Stimulated activated naive CD4-positive, alpha-beta T cell treated with Interleukin-2 at 50 U/mL for 16 hours (primary cell): ENCODE results near the gene HMOX2.

ENCODE experiments used
- DNase-seq: peaks from one replicate; lab custom pipeline; 2025; lab: John Stamatoyannopoulos, UW

Gene HMOX2

DNA sequence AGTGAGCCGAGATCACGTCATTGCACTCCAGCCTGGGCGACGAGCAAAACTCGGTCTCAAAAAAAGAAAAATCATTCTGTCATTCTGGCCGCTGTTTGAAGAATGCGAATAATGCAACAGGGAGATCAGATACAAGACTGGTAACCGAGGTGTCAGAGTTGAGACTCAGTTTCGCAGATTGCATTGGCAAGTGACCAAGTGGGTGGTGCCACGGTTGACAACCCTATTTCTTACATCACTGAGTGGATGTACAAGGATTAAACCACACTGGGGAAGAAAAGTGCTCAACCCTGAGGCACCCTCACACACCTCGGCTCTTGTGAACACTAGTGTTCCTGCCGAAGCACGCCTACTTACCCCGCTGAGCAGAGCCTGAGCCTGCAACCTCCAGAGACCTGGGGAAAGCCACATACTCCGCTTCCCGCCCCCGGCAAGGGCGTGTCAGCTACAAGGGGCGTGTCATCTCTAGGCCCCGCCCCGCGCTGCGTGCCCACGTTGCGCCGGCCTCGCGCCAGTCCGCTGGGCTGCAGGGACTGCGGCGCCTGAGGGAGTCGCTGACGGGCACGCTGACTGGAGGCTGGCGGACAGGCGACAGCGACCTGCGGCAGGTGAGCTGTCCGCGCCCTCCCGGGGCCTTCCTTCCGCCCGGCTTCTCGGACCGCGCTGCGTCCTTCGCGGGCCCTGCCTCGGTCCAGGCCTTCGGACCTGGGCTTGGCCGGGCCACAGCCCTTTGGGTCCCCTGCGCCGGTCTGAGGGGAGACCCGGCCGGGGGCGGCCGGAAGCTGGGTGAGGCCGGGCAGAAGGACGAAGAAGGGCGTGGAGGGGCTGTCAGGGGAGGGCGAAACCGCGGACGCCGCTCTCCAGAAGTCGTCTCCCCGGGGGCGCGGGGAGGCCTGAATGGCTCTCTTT lies at the start of gene HMOX2:
HMOX2 (plus strand) TSS at position 519 of the 909 bp plus-strand sequence. CDS start 29,127 bp downstream, outside the sequence.
- peak; percentile 88 for DNase-seq

GRCh38 chr16:4426722-4427372 lies 49.4 kb upstream of the HMOX2 start:
- DNase-seq: no peak

GRCh38 chr16:4428500-4428899 lies 47.7 kb upstream of the HMOX2 start:
- no peak for DNase-seq

DNA sequence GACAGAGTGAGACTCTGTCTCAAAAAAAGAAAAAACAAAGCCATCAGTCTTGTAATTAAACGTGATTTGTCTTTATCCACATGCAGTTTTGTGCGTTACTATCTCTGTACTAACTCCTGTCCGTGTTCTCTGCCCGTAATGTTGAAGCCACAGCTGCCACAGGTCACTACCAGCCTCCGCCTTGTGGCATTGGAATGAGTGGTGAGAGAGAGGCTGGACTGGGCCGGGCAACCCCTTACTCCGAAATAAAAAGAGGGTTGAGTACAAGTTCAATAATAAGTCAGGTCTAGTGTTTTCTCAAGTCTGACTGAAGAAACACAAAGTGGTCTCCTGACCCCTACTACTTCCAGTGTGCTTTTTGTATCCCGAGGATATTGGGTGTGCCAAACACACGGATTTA lies 45.2 kb upstream of the HMOX2 start:
- DNase-seq: no peak

DNA sequence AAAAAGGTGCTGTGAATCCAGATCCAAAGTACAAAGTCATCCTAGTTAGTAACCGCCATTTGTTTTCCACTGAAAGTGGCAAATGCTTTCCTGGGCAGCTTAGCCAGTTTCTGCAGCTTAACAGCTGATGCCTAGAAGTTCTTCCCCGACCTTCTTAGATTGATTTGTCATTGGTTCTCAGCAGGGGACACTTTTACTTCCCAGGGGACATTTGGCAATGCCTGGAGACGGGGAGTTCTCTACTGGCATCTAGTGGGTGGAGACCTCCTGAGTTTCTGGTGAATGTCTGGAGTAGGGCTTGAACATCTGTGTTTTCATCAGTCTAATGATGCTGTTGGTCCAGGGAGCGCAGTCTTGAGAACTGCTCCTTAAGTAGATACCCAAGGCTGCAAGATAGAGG lies 43.0 kb upstream of the HMOX2 start:
- DNase-seq: no peak

DNA sequence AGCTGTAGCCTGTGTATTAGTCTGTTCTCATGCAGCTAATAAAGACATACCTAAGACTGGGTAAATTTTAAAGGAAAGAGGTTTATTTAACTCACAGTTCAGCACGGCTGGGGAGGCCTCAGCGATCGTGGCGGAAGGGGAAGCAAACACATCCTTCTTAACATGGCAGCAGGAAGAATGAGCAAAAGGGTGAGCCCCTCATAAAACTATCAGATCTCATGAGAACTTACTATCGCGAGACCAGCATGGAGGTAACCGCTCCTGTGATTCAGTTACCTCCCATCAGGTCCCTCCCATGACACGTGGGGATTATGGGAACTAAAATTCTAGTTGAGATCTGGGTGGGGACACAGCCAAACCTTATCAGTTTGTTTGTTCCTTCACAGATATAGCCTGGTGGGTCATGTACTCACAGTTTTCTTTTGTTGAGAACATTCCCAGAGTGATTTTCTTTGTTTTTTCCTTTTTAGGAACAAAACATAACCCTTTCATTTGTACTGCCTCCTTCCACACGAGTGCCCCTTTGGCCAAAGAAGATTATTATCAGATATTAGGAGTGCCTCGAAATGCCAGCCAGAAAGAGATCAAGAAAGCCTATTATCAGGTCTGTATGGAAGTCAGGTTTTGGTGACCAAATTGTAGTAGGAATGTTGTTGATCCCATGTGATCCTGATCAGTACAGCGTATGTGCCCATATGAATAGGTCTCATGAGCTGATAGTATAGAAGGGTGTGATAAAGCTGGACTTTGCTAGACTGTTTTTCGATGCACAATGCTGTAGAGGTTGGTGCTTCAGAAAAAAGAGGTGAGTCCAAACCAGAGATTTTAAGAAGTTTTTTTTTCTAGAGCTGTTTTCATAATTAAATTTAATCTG lies 42.0 kb upstream of the HMOX2 start:
- no peak for DNase-seq

DNA sequence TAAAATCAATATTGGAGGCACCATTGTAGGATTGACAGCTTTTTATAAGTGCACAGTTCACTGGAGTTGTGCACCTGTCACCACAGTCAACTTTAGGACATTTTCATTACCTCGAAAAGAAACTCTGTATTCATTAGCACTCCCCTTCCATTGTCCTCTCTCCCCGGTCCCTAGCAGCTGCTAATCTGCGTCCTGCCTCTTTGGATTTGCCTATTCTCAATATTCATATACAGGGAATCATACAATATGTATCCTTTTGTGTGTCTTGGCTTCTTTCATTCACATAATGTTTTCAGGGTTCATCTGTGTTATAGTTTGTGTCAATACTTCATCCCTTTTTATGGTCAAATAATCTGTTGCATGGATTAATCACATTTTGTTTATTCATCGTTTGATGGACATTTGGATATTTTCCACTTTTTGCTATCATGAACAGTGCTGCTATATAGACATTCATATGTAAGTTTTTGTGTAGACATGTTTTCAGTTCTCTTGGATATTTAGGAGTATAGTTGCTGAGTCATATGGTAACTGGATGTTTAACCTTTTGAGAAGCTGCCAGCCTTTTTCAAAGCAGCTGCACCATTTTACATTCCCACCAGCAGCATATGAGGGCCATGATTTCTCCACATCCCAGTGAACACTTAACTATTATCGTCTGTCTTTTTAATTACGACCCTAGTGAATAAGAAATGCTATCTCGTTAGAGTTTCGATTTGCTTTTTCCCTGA lies 40.7 kb upstream of the HMOX2 start:
- DNase-seq: no peak

GRCh38 chr16:4437366-4437765 lies 38.8 kb upstream of the HMOX2 start:
- no peak for DNase-seq

DNA sequence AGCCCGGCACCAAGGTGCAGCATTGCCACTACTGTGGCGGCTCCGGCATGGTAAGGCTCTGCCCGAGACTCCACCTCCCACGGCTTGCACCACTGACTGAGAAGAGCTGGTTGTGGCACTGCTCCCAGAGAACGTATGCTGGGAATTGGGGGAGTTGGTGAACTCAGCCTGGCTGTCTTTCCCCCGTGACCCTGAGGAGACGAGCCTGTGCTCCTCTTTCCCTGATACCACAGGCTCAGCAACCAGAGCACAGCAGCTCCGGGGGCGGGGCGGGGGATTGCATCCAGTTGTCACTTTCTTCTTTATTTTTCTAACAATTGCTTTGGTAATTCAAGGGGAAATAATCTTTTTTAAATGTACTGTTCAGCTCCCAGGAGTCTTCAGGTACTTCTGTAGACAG lies 33.8 kb upstream of the HMOX2 start:
- no peak for DNase-seq

GRCh38 chr16:4443271-4443670 lies 32.9 kb upstream of the HMOX2 start:
- DNase-seq: no peak

DNA sequence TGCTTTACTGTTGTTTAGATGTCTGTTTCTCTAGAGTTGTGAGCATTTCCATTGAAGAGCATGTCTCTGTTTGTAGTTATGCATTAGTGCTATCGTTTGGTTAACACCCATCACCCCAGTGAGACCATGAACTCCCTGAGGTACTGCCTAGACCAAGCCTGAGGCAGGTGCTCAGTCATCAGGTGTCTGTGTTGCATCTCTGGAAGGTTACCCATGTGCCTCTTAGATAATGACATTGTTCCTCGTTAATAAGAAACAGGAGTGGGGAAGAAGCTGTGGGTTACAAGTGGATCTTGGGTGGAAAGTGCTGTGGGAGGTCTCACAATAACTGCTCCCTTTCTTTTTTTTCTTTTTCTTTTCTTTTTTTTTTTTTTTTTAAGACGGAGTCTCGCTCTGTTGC lies 32.2 kb upstream of the HMOX2 start:
- DNase-seq: no peak

- no peak for DNase-seq
Observed at GRCh38 chr16:4450430-4450829, 25.8 kb upstream of the HMOX2 start.

DNA sequence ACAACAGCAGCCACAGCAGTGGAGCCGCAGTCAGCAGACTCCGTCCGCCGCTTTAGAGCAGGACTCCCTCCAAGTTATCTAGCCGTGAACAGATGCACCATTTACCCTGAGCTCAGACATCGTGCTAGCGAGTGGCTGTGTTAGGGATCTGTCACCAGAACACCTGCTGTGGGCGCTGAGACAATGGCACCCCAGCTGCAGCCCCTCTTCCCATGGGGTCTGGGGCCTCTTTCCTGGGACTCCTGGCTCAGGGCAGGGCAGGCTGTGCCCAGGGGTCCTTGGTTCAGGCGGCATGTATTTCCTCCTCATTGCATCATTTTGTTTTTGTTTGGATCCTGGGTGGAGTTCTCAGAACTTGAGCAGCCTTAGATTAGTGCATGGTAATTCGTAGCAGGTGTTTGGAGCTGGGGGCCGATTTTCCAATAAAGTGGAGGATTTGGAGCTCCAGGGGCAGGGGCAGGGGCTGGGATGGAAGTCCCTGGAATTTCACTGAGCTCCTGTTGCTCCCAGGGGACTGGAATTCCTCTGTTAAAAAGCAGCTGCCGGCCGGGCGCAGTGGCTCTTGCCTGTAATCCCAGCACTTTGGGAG lies 25.2 kb upstream of the HMOX2 start:
- DNase-seq: no peak

- no peak for DNase-seq
Observed at GRCh38 chr16:4452674-4453073, 23.5 kb upstream of the HMOX2 start.

- DNase-seq: no peak
Observed at GRCh38 chr16:4454623-4455022, 21.6 kb upstream of the HMOX2 start.

DNA sequence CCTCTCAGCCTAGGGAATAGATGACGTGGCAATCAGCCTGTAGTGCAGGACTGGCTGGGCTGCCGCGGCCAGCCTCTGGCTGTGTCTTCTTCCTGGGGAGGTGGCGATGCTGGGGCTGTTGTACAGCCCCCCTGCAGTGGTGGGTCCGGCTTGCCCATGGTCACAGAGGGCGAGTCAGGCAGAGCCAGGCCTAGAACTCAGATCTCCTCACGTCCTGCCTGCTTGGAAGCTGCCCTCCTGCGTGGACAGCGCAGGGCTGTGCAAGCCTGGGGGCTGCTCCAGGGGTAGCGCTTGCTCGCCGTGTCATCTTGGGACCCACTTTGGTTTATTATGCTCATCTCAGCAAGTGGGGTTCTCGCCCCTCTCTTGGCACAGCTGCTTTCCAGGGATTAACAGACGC lies 21.1 kb upstream of the HMOX2 start:
- no peak for DNase-seq

- no peak for DNase-seq
Observed at GRCh38 chr16:4455951-4456350, 20.2 kb upstream of the HMOX2 start.

GRCh38 chr16:4460936-4461249 lies 15.3 kb upstream of the HMOX2 start:
- no peak for DNase-seq

DNA sequence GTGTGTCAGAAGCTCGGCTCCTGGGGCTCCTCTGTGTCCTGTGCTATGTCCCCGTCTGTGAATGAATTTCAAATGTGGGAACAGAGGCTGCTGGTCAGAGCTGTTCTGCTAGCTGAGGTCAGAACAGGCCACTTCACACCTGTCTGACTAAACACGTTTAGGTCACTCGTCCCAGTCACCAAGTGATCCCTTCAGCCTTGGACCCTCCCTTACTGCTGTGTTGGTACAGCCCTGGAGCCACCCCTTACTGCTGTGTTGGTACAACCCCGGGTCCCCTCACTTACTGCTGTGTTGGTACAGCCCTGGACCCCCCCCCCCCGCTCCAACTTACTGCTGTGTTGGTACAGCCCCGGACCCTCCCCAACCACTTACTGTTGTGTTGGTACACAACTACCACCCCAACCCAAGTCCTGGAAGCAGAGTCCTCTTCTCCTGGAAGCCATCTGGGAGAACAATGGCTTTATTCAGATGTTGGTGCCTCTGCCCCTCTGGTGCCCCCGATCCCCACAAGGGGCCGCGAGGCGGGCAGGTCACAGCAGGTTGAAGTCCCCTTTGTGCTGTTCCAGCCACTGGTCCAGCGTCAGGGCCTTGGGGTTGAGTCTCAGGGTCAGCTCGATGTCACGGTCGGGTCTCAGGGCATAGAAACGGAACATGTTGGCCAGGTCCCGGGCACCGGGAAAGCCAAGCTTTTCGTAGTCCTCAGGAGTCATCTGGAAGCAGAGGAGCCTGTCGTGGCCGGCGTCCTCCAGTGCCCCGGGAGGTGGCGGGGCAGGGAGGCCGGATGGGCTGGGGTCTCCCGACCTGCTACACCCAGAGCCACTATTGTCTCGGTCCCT lies 14.7 kb upstream of the HMOX2 start:
- DNase-seq: no peak

GRCh38 chr16:4463522-4464163 lies 12.6 kb upstream of the HMOX2 start:
- DNase-seq: no peak
